Measurements from ENCODE around the gene ILDR1. TPM values are rescaled to one million over a fixed set of nuclear protein-coding genes. Genes with fewer than 3 reads are reported as not detected.

Gene ILDR1
- total and polyA plus RNA-seq, 10 of the 15 experiments (the other 5 are each of a cell fraction or from before 2014, with no cell fraction given), result 1.3 to 12.0 (median 7.0) TPM

GRCh38 chr3:121998611-121999473 lies 23.2 kb downstream of the ILDR1 start (continued):
- TF ChIP-seq NR2F1 (conservative IDR thresholded peaks at IDR 0.05), result no peak; the same call in 1 of the 2 replicates
- TF ChIP-seq CBX5 (IDR thresholded peaks at IDR 0.05; ENCODE audit: low read depth), result no peak
- TF ChIP-seq ZBTB4 (CRISPR knock-in tag; IDR thresholded peaks at IDR 0.05), result no peak
- no peak for TF ChIP-seq CBX3 (IDR thresholded peaks at IDR 0.05; ENCODE audit: borderline replicate concordance, low read depth)
- no peak for TF ChIP-seq FOS (IDR thresholded peaks at IDR 0.05; ENCODE audit: borderline replicate concordance, extremely low read depth, insufficient read length)
- TF ChIP-seq SMARCA5 (IDR thresholded peaks at IDR 0.05), result peak; percentile 75
- peak; percentile 56; the same call in 1 of the 2 replicates for TF ChIP-seq DPF2 (IDR thresholded peaks at IDR 0.05)
- TF ChIP-seq PAX8 (IDR thresholded peaks at IDR 0.05), result no peak
- TF ChIP-seq RBBP5 (conservative IDR thresholded peaks at IDR 0.05), result no peak
- no peak for TF ChIP-seq ETV6 (conservative IDR thresholded peaks at IDR 0.05 in 1 of 2, IDR thresholded peaks at IDR 0.05 in 1 of 2; ENCODE audit: borderline replicate concordance in 1 of 2, low read depth in 1 of 2)
- no peak for TF ChIP-seq IRF4 (IDR thresholded peaks at IDR 0.05; ENCODE audit: low read depth, low read length)
- TF ChIP-seq ZNF687 (IDR thresholded peaks at IDR 0.05), result 0 out of 2 replicates have a peak, but pooled peaks have one; percentile 38
- no peak for TF ChIP-seq MAX (IDR thresholded peaks at IDR 0.05; ENCODE audit: low read depth, low read length)
- no peak for TF ChIP-seq SUPT20H (IDR thresholded peaks at IDR 0.05; ENCODE audit: borderline replicate concordance, control insufficient read depth, low read depth, low read length)
- 0 out of 2 replicates have a peak, but pooled peaks have one; percentile 41 for TF ChIP-seq MTA3 (IDR thresholded peaks at IDR 0.05; ENCODE audit: borderline replicate concordance, low read length)
- TF ChIP-seq ZBTB11 (CRISPR knock-in tag; IDR thresholded peaks at IDR 0.05), result no peak
- TF ChIP-seq BRCA1 (IDR thresholded peaks at IDR 0.05; ENCODE audit: low read depth, low read length), result no peak
